CMK (cell line): ENCODE measurements around the gene LRRC49.
"Not testable (repeated sequence)": the region's sequence is repeated elsewhere in the genome, so short reads cannot be mapped to it uniquely, and the experiment has no call there.

Source experiments
- DNase-seq: peaks from one replicate; pipeline ENCODE4 v3.0.0-alpha.2; 2010; ENCODE audit warnings: low read depth

The LRRC49 gene

DNA sequence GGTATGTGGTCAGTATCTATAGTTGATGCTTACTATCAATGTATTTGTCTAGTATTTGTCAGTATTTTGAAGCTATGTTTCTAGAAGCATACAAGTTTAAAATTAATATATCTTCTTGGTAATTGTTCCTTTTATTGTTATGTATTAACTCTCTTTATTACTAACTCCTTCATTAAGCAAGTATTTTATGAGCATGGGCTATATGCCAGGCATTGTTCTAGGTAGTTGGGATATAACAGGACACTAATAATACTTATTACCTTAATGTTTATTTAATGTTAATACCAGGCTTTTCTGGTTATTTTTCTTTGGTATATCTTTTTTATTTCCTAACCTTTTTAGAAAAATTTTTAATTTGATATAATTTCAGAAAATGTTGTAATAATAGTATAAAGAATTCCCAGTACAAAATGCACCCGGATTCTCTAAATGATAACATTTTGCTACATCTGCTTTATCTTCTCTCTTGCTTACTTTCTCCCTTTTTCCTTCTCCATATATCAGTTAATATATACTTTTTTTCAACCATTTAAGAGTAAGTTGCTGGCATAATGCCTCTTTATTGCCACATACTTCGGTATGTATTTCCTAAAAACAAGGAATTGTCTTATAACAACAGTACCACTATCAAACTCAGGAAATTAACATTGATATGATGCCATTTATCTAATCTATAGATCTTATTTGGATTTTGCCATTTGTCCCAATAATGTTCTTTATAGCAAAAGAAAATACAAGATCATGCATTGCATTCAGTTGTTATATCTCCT lies 30.9 kb downstream of the LRRC49 start:
- DNase-seq = no peak

- DNase-seq = not testable (repeated sequence)
These were observed 34.3 kb downstream of the LRRC49 start for GRCh38 chr15:70926914-70927313.

GRCh38 chr15:70931821-70932220 lies 39.2 kb downstream of the LRRC49 start:
- DNase-seq = no peak

- DNase-seq = no peak
These were observed 39.8 kb downstream of the LRRC49 start for GRCh38 chr15:70932397-70932796.

DNA sequence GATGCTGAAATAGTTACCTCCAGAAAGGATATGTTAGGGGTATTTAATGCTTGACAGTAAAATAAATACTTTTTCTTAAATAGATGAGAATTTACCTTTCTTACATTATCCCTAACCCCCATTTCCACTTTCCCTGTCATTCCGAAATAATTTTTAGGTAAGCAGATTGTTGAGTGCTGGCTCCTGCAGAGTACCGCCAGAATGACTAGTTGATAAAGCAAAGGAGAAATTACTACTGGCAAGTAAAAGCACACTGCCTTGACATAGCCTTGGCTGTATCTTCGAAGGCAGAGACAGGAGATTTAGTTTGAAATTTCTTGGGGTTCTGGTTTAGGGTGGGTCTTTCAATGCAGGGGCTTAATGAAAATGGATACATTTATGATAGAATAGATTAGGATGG lies 40.8 kb downstream of the LRRC49 start:
- no peak for DNase-seq

GRCh38 chr15:70935631-70936030 lies 43.0 kb downstream of the LRRC49 start:
- no peak for DNase-seq

DNA sequence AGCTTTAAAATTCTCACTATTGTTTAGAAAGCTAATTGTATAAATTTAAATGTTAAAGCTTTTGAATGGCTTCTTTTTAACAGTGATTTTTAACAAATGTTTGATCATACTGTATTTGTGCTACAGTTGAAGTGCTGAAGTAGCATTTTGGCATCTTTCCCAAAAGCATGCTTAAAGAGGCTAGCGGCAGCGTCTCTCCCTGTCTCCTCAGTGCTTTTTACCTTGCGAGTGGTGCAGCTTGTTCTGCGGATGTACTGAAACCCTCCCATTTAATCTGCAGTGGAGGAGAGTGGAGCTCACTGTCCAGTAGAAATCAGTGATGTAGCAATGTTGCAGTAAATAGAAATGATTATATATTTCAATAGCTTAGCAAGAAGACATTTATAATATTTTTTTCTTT lies 43.7 kb downstream of the LRRC49 start:
- DNase-seq = no peak

GRCh38 chr15:70943285-70943684 lies 50.7 kb downstream of the LRRC49 start:
- not testable (repeated sequence) for DNase-seq

GRCh38 chr15:70947351-70948335 lies 55.0 kb downstream of the LRRC49 start:
- DNase-seq = no peak

GRCh38 chr15:70950953-70951352 lies 58.3 kb downstream of the LRRC49 start:
- DNase-seq = no peak

DNA sequence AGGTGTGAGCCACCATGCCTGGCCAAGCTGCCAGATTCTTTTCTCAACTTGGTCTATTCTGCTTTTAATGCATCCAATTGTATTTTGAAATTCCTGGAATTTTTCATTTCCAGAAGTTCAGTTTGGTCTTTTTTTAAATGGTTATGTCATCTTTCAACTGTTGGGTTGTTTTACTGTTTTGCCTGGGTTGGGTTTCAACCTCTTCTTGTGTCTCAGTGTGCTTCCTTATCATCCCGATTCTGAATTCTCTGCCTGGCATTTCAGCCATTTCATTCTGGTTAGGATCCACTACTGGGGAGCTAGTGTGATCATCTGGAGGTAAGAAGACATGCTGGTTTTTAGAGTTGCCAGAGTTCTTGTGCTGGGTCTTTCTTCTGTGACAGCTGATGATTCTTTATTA lies 61.5 kb downstream of the LRRC49 start:
- no peak for DNase-seq

GRCh38 chr15:70954733-70955132 lies 62.1 kb downstream of the LRRC49 start:
- DNase-seq = no peak

- DNase-seq = no peak
These were observed 62.5 kb downstream of the LRRC49 start for GRCh38 chr15:70955151-70955550.

- no peak for DNase-seq
These were observed 63.8 kb downstream of the LRRC49 start for GRCh38 chr15:70956201-70956995.

DNA sequence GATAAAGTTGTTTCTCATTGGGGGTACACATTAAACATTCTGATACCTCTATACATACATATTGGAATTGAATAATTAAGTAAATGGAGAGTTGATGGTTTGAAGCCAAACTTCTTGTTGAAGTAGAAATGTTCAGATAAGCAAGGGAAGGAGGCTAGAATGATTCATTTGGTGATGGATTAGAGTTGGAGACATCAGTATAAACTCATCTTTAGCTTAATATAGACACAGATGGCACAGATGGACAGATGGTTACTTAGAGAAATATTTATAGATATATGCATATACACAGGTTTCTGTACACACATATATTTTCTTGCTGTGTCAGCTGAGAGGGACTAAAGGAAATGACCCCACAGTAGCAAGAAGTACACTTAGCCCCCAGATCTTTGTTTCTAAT lies 69.5 kb downstream of the LRRC49 start:
- no peak for DNase-seq

DNA sequence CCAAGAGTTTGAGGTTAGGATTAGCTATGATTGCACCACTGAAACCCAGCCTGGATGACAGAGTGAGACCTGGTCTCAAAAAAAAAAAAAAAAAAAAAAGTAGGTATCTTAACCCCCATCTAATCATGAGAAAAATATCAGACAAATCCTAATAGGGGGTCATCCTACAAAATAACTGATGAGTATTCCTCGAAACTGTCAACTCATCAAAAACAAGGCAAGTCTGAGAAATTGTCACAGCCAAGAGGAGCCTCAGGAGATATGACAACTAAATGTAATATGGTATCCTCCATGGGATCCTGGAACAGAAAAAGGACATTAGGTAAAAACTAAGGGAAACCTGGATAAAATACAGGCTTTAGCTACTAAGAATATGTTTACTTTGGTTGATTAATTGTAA lies 70.6 kb downstream of the LRRC49 start:
- no peak for DNase-seq

- DNase-seq = no peak
These were observed 71.4 kb downstream of the LRRC49 start for GRCh38 chr15:70964058-70964457.

GRCh38 chr15:70964686-70965085 lies 72.1 kb downstream of the LRRC49 start:
- DNase-seq = no peak

GRCh38 chr15:70967646-70968045 lies 75.0 kb downstream of the LRRC49 start:
- no peak for DNase-seq

DNA sequence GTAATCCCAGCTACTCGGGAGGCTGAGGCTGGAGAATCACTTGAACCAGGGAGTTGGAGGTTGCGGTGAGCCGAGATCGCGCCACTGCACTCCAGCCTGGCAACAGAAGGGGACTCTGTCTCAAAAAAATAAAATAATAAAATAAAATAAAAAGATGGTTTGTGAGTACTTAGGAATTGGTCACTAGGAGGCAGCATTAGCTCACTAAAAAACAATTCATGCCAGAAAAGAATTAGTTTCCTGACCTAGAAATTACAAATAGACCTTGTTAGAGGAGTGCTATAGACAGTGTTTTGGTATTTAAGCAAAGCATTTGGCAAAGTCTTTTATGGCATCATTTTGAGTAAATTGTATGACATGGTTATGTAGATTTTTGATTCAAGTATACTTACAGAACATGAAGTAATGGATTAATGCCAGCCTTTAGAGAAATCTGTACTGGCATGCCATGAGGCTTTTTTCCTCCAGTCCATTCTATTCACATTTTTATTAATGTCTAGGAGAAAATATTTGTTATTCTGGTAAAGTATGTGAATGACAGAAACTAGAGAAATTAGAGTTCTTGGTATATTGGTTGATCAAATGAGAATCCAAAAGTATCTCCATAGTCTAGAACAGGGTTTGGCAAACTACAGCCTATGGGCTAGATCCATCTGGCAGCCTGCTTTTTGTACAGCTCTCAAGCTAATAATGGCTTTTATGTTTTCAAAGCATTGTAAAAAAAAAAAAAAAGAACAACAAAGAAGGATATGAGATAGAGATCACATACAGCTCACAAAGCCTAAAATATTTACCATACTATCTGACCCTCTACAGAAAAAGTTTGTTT lies 81.6 kb downstream of the LRRC49 start:
- DNase-seq = peak; percentile 3

GRCh38 chr15:70976851-70977250 lies 84.2 kb downstream of the LRRC49 start:
- DNase-seq = no peak
